ENCODE data around the gene LRRC34. TPM values are rescaled to one million over a fixed set of nuclear protein-coding genes. Genes with fewer than 3 reads are reported as not detected.
A peak's percentile ranks its signal among the peaks of the same experiment; 100 is the strongest.

LRRC34 gene
- polyA plus RNA-seq, 2 of the 4 experiments (the other 2 are of a cell fraction) = not detected

GRCh38 chr3:169815590-169816150 lies 3.0 kb upstream of the LRRC34 start:
- Histone ChIP-seq H3K27ac (no peak overlapping the region), H3K4me2 (no peak overlapping the region), H3K4me3 (no peak overlapping the region), H3K4me1 (no peaks in the 10 kb centered on the region), H3K9me3 (peaks cover 8% of the 10 kb centered on the region)
- WGBS (ENCODE audit: missing lambda C conversion rate) = 38% methylated on average over 4 of the region's 4 CpGs
- TF ChIP-seq GATA3 (IDR thresholded peaks at IDR 0.05; ENCODE audit: borderline replicate concordance) (no peak), RARB (CRISPR knock-in tag; IDR thresholded peaks at IDR 0.05) (no peak), TFCP2L1 (CRISPR knock-in tag; IDR thresholded peaks at IDR 0.05) (no peak), E2F6 (IDR thresholded peaks at IDR 0.05; ENCODE audit: borderline replicate concordance, low read depth) (no peak), HES2 (IDR thresholded peaks at IDR 0.05) (no peak), FOXS1 (CRISPR knock-in tag; IDR thresholded peaks at IDR 0.05) (no peak), HOXB13 (CRISPR knock-in tag; IDR thresholded peaks at IDR 0.05; ENCODE audit: low read depth) (no peak), MAFK (IDR thresholded peaks at IDR 0.05; ENCODE audit: partially characterized antibody) (no peak), RCOR1 (IDR thresholded peaks at IDR 0.05; ENCODE audit: low read depth, low read length) (no peak), TP53 (CRISPR knock-in tag; IDR thresholded peaks at IDR 0.05) (no peak), PHF8 (IDR thresholded peaks at IDR 0.05; ENCODE audit: borderline replicate concordance, low read depth) (no peak), KDM5A (IDR thresholded peaks at IDR 0.05) (no peak), PBX3 (IDR thresholded peaks at IDR 0.05) (no peak), MYC (IDR thresholded peaks at IDR 0.05; ENCODE audit: borderline replicate concordance, low read length) (no peak), HEYL (CRISPR knock-in tag; IDR thresholded peaks at IDR 0.05) (no peak)
- DNase-seq (ENCODE audit: low read depth in 1 of 2, low spot score in 1 of 2) (no peak), ATAC-seq (no peak), FAIRE-seq (no peak)
- POLR2A ChIA-PET = no interaction called here
- CTCF ChIA-PET = no interaction called here

- Histone ChIP-seq H3K4me3 (peak overlapping the region; percentile 28; the same call in 2 of the 3 replicates), H3K4me2 (peak overlapping the region; percentile 68), H3K9me3 (peaks cover 8% of the 10 kb centered on the region), H3K4me1 (no peaks in the 10 kb centered on the region), H3K27ac (0 out of 6 replicates have a peak overlapping the region, but pooled peaks of 1 of the 2 experiments have one; percentile 17)
- no peak for TF ChIP-seq EP300 (IDR thresholded peaks at IDR 0.05)
- TF ChIP-seq HES2 (IDR thresholded peaks at IDR 0.05) = no peak
- TF ChIP-seq FOSL2 (IDR thresholded peaks at IDR 0.05) = no peak
- TF ChIP-seq FOSL2 (CRISPR knock-in tag; IDR thresholded peaks at IDR 0.05) = no peak
- TF ChIP-seq EHF (CRISPR knock-in tag; IDR thresholded peaks at IDR 0.05) = no peak
- TF ChIP-seq USF2 (IDR thresholded peaks at IDR 0.05) = peak; percentile 54; the same call in 1 of the 2 replicates
- TF ChIP-seq MYC (IDR thresholded peaks at IDR 0.05; ENCODE audit: borderline replicate concordance, low read length) = no peak; the same call in 1 of the 2 replicates
- no peak for TF ChIP-seq MAFK (IDR thresholded peaks at IDR 0.05; ENCODE audit: partially characterized antibody)
- TF ChIP-seq ZSCAN20 (CRISPR knock-in tag; IDR thresholded peaks at IDR 0.05) = no peak
- no peak for TF ChIP-seq CBX2 (IDR thresholded peaks at IDR 0.05; ENCODE audit: borderline replicate concordance, low read depth)
- TF ChIP-seq MAX (IDR thresholded peaks at IDR 0.05) = peak; percentile 82
- TF ChIP-seq RAD21 (conservative IDR thresholded peaks at IDR 0.05 in 1 of 2, IDR thresholded peaks at IDR 0.05 in 1 of 2) = peak in 1 of 2 experiments; percentile 15; a peak in 1 of 5 replicates
- TF ChIP-seq FOSB (CRISPR knock-in tag; IDR thresholded peaks at IDR 0.05) = no peak
- TF ChIP-seq CTCF (IDR thresholded peaks at IDR 0.05) = peak; percentile 24; the same call in 1 of the 3 replicates
- WGBS (ENCODE audit: missing lambda C conversion rate) = 51% methylated on average over 27 of the region's 27 CpGs
- peak; percentile 81 to 94 for ATAC-seq
- ChIA-PET POLR2A (no interaction called here), CTCF (interaction anchor here (0.7 to 1.4 kb wide), 3 partner anchors 10 to 36 kb away, joined by 3 read pairs; no protein-coding TSS in a partner anchor)
- no peak for FAIRE-seq
- DNase-seq (ENCODE audit: low read depth in 1 of 2, low spot score in 1 of 2) = peak in 1 of 2 experiments; percentile 42
These were observed 1.2 kb upstream of the LRRC34 start for GRCh38 chr3:169813757-169814517.
